ENCODE data around the gene SEC61B.

Gene SEC61B

DNA sequence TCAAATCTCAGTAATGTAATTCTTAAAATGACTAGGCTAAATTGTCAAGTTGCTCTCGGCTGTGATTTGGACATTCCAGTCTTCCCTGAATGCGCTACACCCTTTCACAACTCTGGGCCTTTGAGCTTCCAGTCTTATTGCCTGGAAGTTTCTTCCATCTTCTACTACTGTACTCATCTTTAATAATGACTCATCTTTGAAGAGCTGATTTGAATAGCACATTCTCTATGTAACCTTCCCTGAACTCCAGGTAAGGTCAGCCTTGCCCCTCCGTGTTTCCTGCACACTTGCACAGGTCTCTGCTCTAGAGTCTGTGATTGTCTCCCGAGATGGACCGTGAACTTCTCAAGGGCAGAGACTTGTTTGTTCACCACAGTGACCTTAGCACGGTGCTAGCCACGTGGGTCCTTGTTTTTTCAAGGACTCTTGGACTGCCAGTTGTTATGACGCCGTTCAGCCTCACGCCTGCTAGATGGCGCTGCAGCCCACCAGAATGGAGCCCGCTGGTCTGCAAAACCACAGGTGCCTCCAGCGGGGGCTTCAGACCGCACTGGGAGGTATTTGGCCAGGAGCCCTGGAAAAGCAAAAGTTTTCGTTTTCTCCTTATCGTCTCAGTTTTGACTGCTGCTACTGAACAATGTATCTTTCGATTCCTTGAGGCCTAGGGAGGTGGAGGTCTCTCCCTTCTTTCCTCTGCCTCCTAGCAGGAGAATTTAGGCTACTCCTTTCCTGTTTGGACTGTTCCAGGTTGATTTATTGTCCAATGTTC lies 44.4 kb downstream of the SEC61B start:
- TF ChIP-seq, protein P1, sequence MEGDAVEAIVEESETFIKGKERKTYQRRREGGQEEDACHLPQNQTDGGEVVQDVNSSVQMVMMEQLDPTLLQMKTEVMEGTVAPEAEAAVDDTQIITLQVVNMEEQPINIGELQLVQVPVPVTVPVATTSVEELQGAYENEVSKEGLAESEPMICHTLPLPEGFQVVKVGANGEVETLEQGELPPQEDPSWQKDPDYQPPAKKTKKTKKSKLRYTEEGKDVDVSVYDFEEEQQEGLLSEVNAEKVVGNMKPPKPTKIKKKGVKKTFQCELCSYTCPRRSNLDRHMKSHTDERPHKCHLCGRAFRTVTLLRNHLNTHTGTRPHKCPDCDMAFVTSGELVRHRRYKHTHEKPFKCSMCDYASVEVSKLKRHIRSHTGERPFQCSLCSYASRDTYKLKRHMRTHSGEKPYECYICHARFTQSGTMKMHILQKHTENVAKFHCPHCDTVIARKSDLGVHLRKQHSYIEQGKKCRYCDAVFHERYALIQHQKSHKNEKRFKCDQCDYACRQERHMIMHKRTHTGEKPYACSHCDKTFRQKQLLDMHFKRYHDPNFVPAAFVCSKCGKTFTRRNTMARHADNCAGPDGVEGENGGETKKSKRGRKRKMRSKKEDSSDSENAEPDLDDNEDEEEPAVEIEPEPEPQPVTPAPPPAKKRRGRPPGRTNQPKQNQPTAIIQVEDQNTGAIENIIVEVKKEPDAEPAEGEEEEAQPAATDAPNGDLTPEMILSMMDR (IDR thresholded peaks at IDR 0.05), result peak; percentile 33
- Histone ChIP-seq H3K27me3 (no peaks in the 10 kb centered on the region), H3K4me3 (ENCODE audit: low read depth in 1 of 2, low read length in 1 of 2) (no peak overlapping the region)

DNA sequence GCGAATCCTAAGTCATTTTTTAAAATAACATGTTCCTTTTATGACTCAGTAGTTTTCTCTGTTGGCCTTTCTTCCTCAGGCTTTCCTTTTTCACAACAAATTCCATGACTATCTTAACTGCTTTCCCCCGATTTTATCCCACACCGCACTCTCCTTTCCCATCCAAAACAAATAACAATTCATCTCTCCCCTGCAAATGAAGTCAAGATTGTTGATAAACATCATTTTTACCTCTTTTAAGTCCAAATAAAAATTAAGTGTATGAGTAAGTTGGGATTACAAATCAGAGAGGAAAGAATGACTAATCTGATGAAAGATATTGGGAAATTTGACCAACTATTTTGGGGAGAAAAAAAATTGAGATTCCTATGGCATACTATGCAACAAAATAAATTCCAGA lies 47.3 kb downstream of the SEC61B start:
- TF ChIP-seq, protein P1 (IDR thresholded peaks at IDR 0.05), result no peak
- Histone ChIP-seq H3K9me3 (no peaks in the 10 kb centered on the region), H3K4me1 (ENCODE audit: control insufficient read depth in 1 of 2, insufficient read depth in 1 of 2, low read depth in 1 of 2, low read length in 1 of 2) (no peaks in the 10 kb centered on the region), H3K27ac (no peak overlapping the region), H3K4me3 (ENCODE audit: low read depth in 1 of 2, low read length in 1 of 2) (no peak overlapping the region), H3K36me3 (no peaks in the 10 kb centered on the region), H3K27me3 (no peaks in the 10 kb centered on the region)

More for the DNA sequence above, 44.4 kb downstream of the SEC61B start:
- H3K36me3 ChIP-seq, result no peaks in the 10 kb centered on the region
- H3K4me1 ChIP-seq (ENCODE audit: control insufficient read depth in 1 of 2, insufficient read depth in 1 of 2, low read depth in 1 of 2, low read length in 1 of 2), result peaks cover 0 to 4% of the 10 kb centered on the region in 2 experiments
- H3K9me3 ChIP-seq, result no peaks in the 10 kb centered on the region
- no peak overlapping the region for H3K27ac ChIP-seq

DNA sequence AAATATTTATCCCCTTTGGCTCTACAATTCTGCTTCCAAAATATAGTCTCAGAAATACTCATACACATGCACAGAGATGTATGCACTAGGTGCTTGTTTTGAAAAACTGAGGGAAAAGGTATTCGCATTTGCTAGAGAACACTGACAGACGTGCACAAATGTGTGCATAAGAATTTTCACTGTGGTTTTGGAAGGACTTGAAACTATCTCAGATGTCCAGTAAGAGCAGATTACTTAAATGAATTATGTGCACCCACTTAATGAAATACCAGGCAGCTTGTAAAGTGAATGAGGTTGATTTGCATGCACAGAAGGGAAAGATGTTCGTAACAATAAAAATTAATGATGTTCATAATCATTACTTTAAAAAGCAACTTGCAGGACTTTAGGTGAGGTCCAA lies 48.4 kb downstream of the SEC61B start:
- H3K4me3 ChIP-seq (ENCODE audit: low read depth in 1 of 2, low read length in 1 of 2), result no peak overlapping the region
- H3K27ac ChIP-seq, result no peak overlapping the region
- no peaks in the 10 kb centered on the region for H3K27me3 ChIP-seq
- no peaks in the 10 kb centered on the region for H3K4me1 ChIP-seq (ENCODE audit: control insufficient read depth in 1 of 2, insufficient read depth in 1 of 2, low read depth in 1 of 2, low read length in 1 of 2)
- H3K9me3 ChIP-seq, result no peaks in the 10 kb centered on the region
- TF ChIP-seq, protein P1 (IDR thresholded peaks at IDR 0.05), result no peak
- H3K36me3 ChIP-seq, result no peaks in the 10 kb centered on the region

DNA sequence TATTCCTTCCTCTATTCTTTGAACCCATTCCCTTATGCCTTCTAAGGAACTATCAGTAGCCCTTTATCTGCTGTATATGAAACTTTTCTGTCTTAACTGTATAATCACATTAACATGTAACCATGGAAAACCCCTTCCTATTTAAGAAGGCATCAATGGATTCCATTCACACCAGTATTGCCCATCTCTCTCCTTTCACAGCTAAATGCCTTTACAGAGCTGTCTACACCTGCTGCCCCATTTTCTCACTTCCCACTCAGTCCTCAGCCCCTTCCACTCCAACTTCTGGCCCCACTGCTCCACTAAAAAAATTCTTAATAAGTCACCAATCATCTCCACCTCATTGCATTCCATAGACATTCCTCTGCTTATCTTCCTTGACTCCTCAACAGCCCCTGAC lies 50.8 kb downstream of the SEC61B start:
- no peak overlapping the region for H3K4me3 ChIP-seq (ENCODE audit: low read depth in 1 of 2, low read length in 1 of 2)
- H3K4me1 ChIP-seq (ENCODE audit: control insufficient read depth in 1 of 2, insufficient read depth in 1 of 2, low read depth in 1 of 2, low read length in 1 of 2), result no peaks in the 10 kb centered on the region
- H3K27ac ChIP-seq, result no peak overlapping the region
- TF ChIP-seq, protein P1 (IDR thresholded peaks at IDR 0.05), result no peak
- H3K9me3 ChIP-seq, result no peaks in the 10 kb centered on the region
- H3K27me3 ChIP-seq, result no peaks in the 10 kb centered on the region
- H3K36me3 ChIP-seq, result no peaks in the 10 kb centered on the region

DNA sequence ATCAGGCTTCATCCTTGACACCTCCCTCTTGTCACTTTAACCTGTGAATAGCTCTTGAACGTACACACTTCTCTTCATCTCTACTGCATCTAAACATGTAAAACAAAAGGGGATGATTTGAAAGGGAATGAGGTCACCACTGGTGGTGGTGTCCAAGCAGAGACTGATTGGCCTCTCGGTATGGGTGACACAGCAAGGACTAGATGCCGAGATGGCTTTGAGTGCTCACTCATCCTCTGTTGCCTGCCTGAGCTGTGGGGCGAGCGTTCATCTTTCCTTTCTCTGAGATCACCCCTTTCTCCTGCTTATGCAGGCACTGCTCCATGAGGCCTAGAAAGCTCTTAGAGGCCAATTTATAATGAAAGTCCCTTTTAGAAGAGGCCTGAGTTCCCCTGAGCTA lies 51.9 kb downstream of the SEC61B start:
- no peak overlapping the region for H3K4me3 ChIP-seq (ENCODE audit: low read depth in 1 of 2, low read length in 1 of 2)
- TF ChIP-seq, protein P1 (IDR thresholded peaks at IDR 0.05), result no peak
- no peak overlapping the region for H3K27ac ChIP-seq
- no peaks in the 10 kb centered on the region for H3K27me3 ChIP-seq
- no peaks in the 10 kb centered on the region for H3K9me3 ChIP-seq
- no peaks in the 10 kb centered on the region for H3K36me3 ChIP-seq
- H3K4me1 ChIP-seq (ENCODE audit: control insufficient read depth in 1 of 2, insufficient read depth in 1 of 2, low read depth in 1 of 2, low read length in 1 of 2), result no peaks in the 10 kb centered on the region

All from neutrophil (primary cell).